ENCODE measurements around the gene ANKRD36C.
"Not testable (repeated sequence)": the region's sequence is repeated elsewhere in the genome, so short reads cannot be mapped to it uniquely, and the experiment has no call there.

Gene ANKRD36C

DNA sequence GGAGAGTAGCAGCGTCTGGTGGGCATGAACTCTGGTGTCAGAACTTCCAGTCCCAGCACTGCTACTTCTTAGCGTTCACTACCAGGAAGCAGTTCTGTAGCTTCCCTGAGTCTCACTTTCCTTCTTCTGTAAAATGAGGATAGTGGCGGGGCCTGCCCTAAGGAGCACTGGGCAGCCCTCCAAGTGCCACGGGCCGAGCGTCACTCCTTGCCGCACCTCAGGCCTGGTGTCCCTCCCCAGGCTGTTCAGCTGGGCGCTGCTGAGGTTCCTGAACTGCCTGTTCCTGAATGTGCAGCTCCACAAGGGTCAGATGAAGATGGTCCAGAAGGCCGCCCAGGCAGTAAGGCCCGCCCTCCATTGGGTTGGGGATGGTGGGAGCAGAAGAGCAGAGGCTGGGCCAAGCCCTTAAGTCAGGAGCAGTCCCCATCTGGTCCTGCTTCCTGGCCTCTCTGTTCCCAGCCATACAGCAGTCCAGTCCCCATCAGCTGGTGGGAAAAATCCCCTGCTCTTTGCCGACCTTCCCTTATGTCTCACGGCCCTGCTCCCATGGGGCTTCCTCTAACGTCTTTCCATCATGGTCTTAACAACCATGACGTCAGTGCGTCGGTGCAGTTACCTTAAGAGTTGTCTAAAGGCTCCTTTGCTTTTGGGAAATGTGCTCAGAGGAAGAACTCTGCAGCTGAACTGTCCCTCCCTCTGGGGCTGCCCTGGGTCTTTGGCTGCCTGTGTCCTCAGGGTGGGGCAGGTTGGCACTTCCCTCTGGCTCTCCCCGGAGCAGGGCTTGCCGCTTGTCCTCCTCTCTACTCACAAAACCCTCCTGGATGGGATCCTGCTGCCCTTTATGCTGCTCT, 195.2 kb downstream of the ANKRD36C start:
- not testable (repeated sequence) for DNase-seq

DNA sequence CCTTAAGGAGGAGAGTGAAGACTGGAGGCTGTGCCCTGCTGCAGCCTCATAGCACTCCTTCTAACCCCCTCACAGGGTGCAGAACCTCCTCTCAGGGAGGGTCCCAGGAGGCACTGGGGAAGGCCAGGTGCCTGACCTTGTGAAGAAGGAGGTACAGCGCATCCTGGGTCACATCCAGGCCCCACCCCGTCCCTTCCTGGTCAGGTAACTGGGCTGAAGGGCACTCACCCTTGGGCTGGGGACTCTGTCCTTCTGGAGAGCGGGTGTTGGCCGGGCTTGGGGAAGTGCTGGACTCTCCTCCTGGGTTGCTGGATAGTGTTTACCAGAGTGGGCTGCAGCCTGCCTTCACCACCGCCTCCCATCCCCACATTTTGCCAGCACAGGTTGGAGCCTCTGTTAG, 197.7 kb downstream of the ANKRD36C start:
- not testable (repeated sequence) for DNase-seq

DNA sequence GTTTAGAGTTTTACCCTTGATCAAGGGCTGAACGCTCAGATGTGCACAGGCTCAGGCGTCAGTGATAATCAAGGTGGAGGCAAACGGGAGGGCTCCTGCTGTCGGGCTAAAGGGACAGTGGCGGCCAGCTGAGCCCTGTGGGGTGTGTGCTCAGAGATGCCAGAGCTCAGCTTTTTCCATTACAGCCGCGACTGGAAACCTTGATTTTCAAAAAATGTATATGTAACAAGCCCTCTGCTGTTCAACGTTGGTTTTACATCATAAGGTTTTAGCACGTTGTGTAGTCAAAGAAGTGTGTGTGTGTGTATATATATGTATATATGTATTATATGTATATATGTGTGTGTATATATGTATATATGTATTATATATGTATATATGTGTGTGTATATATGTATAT, 201.4 kb downstream of the ANKRD36C start:
- DNase-seq = not testable (repeated sequence)

DNA sequence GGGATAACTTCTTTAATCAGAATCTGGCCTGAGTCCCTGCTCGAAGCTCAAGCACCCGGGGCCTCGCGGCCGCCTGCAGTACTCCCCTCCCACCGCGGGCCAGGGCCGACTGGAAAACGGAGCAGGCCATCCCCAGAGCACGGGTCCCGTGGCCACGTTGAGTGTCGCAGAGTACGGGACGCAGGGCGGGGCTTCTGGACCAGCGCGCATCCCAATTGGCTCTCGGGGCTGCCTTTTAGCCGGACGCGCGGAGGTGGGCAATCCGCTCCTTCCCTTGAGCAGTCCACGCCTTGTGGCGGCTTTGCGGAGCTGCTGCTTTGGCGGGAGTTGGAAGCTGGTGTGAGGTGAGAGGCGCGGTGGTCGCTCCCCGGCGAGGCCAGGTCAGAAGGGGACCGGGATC, 202.2 kb downstream of the ANKRD36C start:
- DNase-seq = not testable (repeated sequence)

DNA sequence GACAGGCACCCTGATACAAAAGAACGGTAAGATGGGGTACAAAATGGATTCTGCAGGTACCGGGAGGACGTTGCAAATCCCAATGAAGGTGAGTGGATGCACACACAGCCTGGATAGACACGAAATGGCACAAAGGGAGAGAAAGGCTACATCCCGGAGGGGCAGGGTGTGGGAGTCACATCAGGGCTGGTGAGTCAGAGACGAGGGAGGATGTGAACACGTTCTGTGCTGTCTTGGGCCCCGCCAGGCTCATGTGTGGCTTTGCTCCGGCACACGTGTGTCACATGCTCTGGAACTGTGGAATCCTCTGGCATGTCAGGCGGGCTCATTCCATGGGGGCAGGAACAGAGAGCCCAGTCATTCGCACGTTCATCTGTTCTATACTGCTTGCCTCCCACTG, 203.0 kb downstream of the ANKRD36C start:
- DNase-seq = not testable (repeated sequence)

All from SHP77 (cell line).